HepG2 (cell line): ENCODE measurements around the gene CDK14. TPM values are rescaled to one million over a fixed set of nuclear protein-coding genes. Genes with fewer than 3 reads are reported as not detected.

Source experiments
- HHEX ChIP-seq: IDR thresholded peaks from 2 replicates; pipeline ENCODE4 v1.6.1; 2016; ENCODE audit warnings: control low read depth
- MTA1 ChIP-seq: sonication (generic); formaldehyde crosslinking; IDR thresholded peaks from 2 replicates; pipeline ENCODE4 v1.4.0; 2020; ENCODE audit warnings: missing genetic modification reagents, mild to moderate bottlenecking, borderline replicate concordance
- MXI1 ChIP-seq: IDR thresholded peaks from 3 replicates; pipeline ENCODE4 v1.6.1; 2012; ENCODE audit warnings: low read depth, low read length, inconsistent platforms, borderline replicate concordance
- NCOA1 ChIP-seq: sonication (generic); formaldehyde crosslinking; IDR thresholded peaks from 2 replicates; pipeline ENCODE4 v1.9.0; 2021; ENCODE audit warnings: missing genetic modification reagents
- NKX3-1 ChIP-seq: sonication (generic); formaldehyde crosslinking; IDR thresholded peaks from 2 replicates; pipeline ENCODE4 v1.5.0; 2020; ENCODE audit warnings: missing genetic modification reagents
- POLR2A ChIP-seq, 2 experiments: IDR thresholded peaks; 2 replicates each; pipeline ENCODE4 v1.6.1; 2011; ENCODE audit warnings: low read depth in 2 of 2, low read length in 2 of 2, mild to moderate bottlenecking in 1 of 2, moderate library complexity in 1 of 2; ENCODE audit not compliant: insufficient read depth in 1 of 2
- RBM39 ChIP-seq: fragments of 200-400 bp; formaldehyde crosslinking; IDR thresholded peaks from one replicate; pipeline ENCODE4 v1.6.1; 2018; ENCODE audit warnings: antibody characterized with exemption, mild to moderate bottlenecking, low read depth, low read length; ENCODE audit not compliant: poor library complexity, severe bottlenecking
- SMAD3 ChIP-seq: sonication (generic); formaldehyde crosslinking; IDR thresholded peaks from 2 replicates; pipeline ENCODE4 v1.4.0; 2020; ENCODE audit warnings: missing genetic modification reagents
- YEATS2 ChIP-seq: sonication (generic); formaldehyde crosslinking; IDR thresholded peaks from 2 replicates; pipeline ENCODE4 v1.4.0; 2020; ENCODE audit warnings: missing genetic modification reagents, borderline replicate concordance
- ZNF350 ChIP-seq: sonication (generic); formaldehyde crosslinking; IDR thresholded peaks from 2 replicates; pipeline ENCODE4 v1.4.0; 2020; ENCODE audit warnings: mild to moderate bottlenecking, low read depth, missing genetic modification reagents, borderline replicate concordance
- ZNF607 ChIP-seq: sonication (generic); formaldehyde crosslinking; IDR thresholded peaks from 2 replicates; pipeline ENCODE4 v1.5.1; 2020; ENCODE audit warnings: missing genetic modification reagents, mild to moderate bottlenecking, borderline replicate concordance
- ZSCAN12 ChIP-seq: sonication (generic); formaldehyde crosslinking; IDR thresholded peaks from 2 replicates; pipeline ENCODE4 v1.9.0; 2021; ENCODE audit warnings: mild to moderate bottlenecking, missing genetic modification reagents
- ZSCAN21 ChIP-seq: sonication (generic); formaldehyde crosslinking; IDR thresholded peaks from 2 replicates; pipeline ENCODE4 v1.8.0; 2022; ENCODE audit warnings: mild to moderate bottlenecking, missing genetic modification reagents, moderate library complexity, borderline replicate concordance
- polyA plus RNA-seq, 8 experiments: library from polyadenylated mRNA; depleted of rRNA in 3 of 8; stranded (reverse) in 7 of 8; unstranded in 1 of 8; fragments of >200 nt; fragmentation: Illumina TruSeq in 4 of 8; extraction: Trizol in 4 of 8; gene quantifications; 2 replicates each; pipeline versions ENCODE4 v1.2.1 to v1.2.3, GENCODE V29; 2011 to 2016; ENCODE audit warnings: low read depth in 4 of 8, missing spikeins in 1 of 8, mixed read lengths in 1 of 8; ENCODE audit not compliant: insufficient read depth in 1 of 8
- total RNA-seq, 5 experiments: library from RNA; depleted of rRNA; stranded (reverse); fragments of >200 nt; fragmentation: Illumina TruSeq; extraction: Trizol; gene quantifications; 2 replicates each; pipeline ENCODE4 v1.2.3, GENCODE V29; 2016; ENCODE audit warnings: low read depth in 1 of 5
- TF ChIP-seq, protein P1 (sequence below): sonication (generic); formaldehyde crosslinking; IDR thresholded peaks from 2 replicates; pipeline ENCODE4 v1.4.0; 2020; ENCODE audit warnings: mild to moderate bottlenecking, missing genetic modification reagents
- TF ChIP-seq, protein P2 (sequence below): sonication (generic); formaldehyde crosslinking; IDR thresholded peaks from 2 replicates; pipeline ENCODE4 v1.4.0; 2020; ENCODE audit warnings: missing genetic modification reagents, borderline replicate concordance
- TF ChIP-seq, protein P3 (sequence below): sonication (generic); IDR thresholded peaks from 2 replicates; pipeline ENCODE4 v1.6.1; 2016; ENCODE audit warnings: low read depth, borderline replicate concordance
- TF ChIP-seq, protein P4 (sequence below): sonication (generic); formaldehyde crosslinking; IDR thresholded peaks from 2 replicates; pipeline ENCODE4 v1.5.0; 2020; ENCODE audit warnings: missing genetic modification reagents, mild to moderate bottlenecking, borderline replicate concordance

Gene CDK14
- total and polyA plus RNA-seq, 2 of the 13 experiments (the other 11 are each of a cell fraction or from before 2014, with no cell fraction given): 0.26 to 0.71 TPM

DNA sequence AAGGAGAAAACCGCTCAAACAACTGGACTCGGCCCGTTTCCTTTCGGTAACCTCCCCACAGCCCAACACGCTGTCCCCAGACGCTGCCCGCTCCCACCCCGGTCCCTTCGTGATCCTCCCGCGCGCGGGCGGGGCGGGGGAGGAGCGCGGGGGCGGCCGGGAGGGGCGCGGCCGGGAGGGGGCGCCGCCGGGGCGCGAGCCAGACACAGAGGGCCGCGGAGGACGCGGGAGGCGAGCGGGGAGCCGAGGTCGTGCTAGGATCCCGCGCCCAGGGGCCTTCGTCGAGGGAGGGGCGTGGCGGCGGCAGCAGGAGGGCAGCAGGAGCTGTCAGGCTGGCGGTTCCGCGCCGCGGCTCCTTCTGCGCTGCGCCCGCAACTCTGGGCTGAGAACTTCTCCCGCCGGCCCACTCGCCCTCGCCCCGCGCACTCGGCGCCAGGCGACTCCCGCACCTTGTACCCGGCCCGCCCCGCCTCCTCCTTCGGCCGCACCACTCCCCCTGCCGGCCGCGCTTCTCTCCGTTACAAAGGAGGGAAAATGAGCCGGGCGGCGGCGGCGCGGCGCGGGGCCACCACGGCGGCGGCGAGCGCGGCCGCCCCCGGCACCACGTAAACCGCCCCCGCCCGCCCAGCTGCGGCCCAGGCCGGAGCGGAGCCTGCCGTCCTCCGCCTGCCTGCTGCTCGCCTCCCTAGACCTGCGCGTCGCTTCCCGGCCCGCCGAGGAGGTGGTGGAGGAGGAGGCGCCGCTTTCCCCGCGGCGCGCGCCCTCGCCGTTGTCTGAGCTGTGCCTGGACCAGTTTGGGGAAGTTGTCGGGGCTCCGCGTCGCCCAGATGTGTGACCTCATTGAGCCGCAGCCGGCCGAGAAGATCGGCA lies at the start of gene CDK14 (continued):
- TF ChIP-seq, protein P1, sequence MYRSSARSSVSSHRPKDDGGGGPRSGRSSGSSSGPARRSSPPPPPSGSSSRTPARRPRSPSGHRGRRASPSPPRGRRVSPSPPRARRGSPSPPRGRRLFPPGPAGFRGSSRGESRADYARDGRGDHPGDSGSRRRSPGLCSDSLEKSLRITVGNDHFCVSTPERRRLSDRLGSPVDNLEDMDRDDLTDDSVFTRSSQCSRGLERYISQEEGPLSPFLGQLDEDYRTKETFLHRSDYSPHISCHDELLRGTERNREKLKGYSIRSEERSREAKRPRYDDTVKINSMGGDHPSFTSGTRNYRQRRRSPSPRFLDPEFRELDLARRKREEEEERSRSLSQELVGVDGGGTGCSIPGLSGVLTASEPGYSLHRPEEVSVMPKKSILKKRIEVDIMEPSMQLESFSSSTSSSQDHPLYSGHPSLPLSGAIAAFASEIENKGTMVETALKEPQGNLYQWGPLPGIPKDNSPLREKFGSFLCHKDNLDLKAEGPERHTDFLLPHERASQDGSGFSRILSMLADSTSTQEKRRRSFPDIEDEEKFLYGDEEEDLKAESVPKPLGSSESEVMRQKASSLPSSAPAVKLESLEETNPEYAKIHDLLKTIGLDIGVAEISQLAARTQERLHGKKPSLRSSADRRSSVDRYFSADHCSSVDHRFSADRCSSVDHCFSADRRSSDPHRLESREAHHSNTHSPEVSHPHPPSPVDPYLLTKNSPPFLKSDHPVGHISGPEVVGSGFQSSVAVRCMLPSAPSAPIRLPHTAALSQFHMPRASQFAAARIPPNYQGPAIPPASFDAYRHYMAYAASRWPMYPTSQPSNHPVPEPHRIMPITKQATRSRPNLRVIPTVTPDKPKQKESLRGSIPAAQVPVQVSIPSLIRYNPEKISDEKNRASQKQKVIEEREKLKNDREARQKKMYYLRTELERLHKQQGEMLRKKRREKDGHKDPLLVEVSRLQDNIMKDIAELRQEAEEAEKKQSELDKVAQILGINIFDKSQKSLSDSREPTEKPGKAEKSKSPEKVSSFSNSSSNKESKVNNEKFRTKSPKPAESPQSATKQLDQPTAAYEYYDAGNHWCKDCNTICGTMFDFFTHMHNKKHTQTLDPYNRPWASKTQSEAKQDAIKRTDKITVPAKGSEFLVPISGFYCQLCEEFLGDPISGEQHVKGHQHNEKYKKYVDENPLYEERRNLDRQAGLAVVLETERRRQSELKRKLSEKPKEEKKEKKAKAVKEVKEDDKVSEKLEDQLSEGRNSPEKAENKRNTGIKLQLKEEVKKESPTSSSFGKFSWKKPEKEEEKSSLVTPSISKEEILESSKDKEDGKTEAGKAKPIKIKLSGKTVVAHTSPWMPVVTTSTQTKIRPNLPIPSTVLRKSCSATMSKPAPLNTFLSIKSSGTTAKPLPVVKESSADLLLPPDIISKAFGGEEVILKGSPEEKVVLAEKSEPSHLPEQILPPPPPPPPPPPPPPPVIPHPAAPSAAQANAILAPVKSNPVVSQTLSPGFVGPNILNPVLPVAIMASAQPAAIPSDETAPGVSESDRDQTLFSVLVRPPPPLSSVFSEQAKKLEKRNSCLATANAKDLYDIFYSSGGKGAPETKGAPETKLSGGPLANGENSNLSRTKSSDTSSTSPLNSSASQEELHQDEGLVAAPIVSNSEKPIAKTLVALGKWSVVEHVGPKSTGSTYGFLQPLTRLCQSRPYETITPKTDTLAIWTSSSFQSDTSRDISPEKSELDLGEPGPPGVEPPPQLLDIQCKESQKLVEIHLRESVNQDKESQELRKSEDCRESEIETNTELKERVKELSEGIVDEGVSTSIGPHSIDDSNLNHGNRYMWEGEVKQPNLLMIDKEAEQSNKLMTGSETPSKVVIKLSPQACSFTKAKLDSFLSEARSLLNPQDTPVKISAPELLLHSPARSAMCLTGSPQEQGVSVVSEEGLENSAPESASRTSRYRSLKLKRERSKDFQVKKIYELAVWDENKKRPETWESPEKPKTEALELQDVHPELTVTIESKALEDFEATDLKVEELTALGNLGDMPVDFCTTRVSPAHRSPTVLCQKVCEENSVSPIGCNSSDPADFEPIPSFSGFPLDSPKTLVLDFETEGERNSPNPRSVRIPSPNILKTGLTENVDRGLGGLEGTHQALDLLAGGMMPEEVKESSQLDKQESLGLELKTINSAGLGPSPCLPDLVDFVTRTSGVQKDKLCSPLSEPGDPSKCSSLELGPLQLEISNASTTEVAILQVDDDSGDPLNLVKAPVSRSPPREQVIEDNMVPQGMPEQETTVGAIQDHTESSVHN (CRISPR knock-in tag): no peak
- TF ChIP-seq RBM39 (no peak), MXI1 (no peak), NCOA1 (no peak), ZSCAN12 (CRISPR knock-in tag) (no peak), POLR2A (IDR thresholded peaks at IDR 0.05; ENCODE audit: insufficient read depth in 1 of 2, low read depth in 2 of 2, low read length in 2 of 2) (no peak), ZSCAN21 (CRISPR knock-in tag) (peak; percentile 50; the same call in 1 of the 2 replicates), ZNF350 (CRISPR knock-in tag) (no peak), HHEX (no peak), ZNF607 (CRISPR knock-in tag) (no peak), YEATS2 (CRISPR knock-in tag) (no peak), MTA1 (CRISPR knock-in tag) (0 out of 2 replicates have a peak, but pooled peaks have one; percentile 17), SMAD3 (CRISPR knock-in tag) (no peak), NKX3-1 (no peak)
- TF ChIP-seq, protein P2, sequence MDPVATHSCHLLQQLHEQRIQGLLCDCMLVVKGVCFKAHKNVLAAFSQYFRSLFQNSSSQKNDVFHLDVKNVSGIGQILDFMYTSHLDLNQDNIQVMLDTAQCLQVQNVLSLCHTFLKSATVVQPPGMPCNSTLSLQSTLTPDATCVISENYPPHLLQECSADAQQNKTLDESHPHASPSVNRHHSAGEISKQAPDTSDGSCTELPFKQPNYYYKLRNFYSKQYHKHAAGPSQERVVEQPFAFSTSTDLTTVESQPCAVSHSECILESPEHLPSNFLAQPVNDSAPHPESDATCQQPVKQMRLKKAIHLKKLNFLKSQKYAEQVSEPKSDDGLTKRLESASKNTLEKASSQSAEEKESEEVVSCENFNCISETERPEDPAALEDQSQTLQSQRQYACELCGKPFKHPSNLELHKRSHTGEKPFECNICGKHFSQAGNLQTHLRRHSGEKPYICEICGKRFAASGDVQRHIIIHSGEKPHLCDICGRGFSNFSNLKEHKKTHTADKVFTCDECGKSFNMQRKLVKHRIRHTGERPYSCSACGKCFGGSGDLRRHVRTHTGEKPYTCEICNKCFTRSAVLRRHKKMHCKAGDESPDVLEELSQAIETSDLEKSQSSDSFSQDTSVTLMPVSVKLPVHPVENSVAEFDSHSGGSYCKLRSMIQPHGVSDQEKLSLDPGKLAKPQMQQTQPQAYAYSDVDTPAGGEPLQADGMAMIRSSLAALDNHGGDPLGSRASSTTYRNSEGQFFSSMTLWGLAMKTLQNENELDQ (CRISPR knock-in tag): no peak
- TF ChIP-seq, protein P3, sequence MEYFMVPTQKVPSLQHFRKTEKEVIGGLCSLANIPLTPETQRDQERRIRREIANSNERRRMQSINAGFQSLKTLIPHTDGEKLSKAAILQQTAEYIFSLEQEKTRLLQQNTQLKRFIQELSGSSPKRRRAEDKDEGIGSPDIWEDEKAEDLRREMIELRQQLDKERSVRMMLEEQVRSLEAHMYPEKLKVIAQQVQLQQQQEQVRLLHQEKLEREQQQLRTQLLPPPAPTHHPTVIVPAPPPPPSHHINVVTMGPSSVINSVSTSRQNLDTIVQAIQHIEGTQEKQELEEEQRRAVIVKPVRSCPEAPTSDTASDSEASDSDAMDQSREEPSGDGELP: no peak
- TF ChIP-seq, protein P4, sequence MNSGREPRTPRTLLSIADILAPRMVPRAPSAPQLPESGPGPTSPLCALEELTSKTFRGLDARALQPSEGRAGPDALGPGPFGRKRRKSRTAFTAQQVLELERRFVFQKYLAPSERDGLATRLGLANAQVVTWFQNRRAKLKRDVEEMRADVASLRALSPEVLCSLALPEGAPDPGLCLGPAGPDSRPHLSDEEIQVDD (CRISPR knock-in tag): no peak
